Measurements from ENCODE around the gene TMEM119.
A peak's percentile ranks its signal among the peaks of the same experiment; 100 is the strongest.

The TMEM119 gene

GRCh38 chr12:108605000-108605689 lies 7.3 kb upstream of the TMEM119 start:
- Histone ChIP-seq H3K27ac (ENCODE audit: low read depth, low read length) (peak overlapping the region; percentile 59; the same call in 1 of the 2 replicates), H3K36me3 (ENCODE audit: insufficient read depth, low read length) (no peaks in the 10 kb centered on the region), H3K27me3 (ENCODE audit: insufficient read depth, low read length) (no peaks in the 10 kb centered on the region), H2AFZ (ENCODE audit: low read length, unreplicated experiment) (no peak overlapping the region), H3K79me2 (ENCODE audit: control insufficient read depth, insufficient read depth, low read length, unreplicated experiment) (no peaks in the 10 kb centered on the region), H3K4me3 (ENCODE audit: low read depth, low read length) (no peak overlapping the region), H3K4me1 (ENCODE audit: control insufficient read depth, insufficient read depth, low read length, unreplicated experiment) (peaks cover 16% of the 10 kb centered on the region)

DNA sequence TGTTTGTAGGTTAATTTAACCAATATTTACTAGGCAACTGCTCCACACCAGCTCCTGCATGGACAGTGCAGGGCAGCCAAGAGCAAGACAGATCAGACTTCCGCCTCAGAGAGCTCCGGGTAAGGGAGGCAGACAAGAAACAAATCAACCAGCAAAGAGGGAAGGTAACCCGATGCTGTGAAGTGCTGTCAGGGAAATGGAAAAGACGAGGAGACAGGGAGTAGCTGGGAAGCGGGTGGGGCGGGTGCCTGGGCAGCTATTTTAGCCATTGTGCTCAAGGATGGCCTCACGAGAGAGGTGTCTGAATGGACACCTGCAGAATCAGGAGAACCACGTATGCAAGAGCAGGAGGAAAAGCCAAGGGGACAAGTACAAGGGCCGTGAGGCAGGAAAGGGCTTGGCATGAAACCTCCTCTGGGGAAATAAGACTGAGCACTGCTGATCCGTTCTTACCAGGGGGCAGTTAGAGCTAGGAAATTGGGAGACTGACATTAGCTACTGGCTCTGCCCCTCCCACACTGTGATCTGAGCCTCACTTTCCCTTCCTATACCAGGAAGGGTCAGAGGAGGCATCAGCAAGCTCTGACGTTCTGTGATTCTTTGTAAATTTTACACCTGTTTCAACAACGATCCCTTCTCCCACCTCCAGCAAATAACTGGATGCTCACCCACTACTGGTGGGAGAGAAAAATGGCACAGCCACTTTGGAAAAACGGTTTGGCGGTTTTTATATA lies 6.5 kb upstream of the TMEM119 start:
- no peaks in the 10 kb centered on the region for H3K79me2 ChIP-seq (ENCODE audit: control insufficient read depth, insufficient read depth, low read length, unreplicated experiment)
- H3K36me3 ChIP-seq (ENCODE audit: insufficient read depth, low read length), result no peaks in the 10 kb centered on the region
- H3K4me3 ChIP-seq (ENCODE audit: low read depth, low read length), result no peak overlapping the region
- no peak overlapping the region for H3K27ac ChIP-seq (ENCODE audit: low read depth, low read length)
- no peak overlapping the region for H2AFZ ChIP-seq (ENCODE audit: low read length, unreplicated experiment)
- peaks cover 10% of the 10 kb centered on the region for H3K4me1 ChIP-seq (ENCODE audit: control insufficient read depth, insufficient read depth, low read length, unreplicated experiment)
- no peaks in the 10 kb centered on the region for H3K27me3 ChIP-seq (ENCODE audit: insufficient read depth, low read length)

DNA sequence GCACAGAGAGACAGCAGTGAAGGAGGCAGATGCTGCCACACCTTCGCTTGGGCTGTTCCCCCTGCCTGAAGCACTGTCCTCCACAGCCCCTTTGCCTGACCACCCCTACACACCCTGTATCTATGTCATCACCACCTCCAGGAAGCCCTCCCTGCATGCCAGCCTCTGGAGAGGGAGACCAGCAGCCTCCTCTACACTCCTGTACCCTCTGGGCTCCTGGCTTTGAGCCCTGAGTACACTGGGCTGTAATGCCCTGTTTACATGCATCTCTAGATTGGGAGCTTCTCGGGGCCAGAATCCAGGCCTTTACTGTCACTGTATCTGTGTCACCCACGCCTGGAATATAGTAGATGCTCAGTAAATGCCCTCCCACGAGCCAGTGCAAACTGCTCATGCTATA lies 5.9 kb upstream of the TMEM119 start:
- Histone ChIP-seq H3K4me3 (ENCODE audit: low read depth, low read length) (no peak overlapping the region), H3K79me2 (ENCODE audit: control insufficient read depth, insufficient read depth, low read length, unreplicated experiment) (no peaks in the 10 kb centered on the region), H3K27ac (ENCODE audit: low read depth, low read length) (no peak overlapping the region), H3K36me3 (ENCODE audit: insufficient read depth, low read length) (no peaks in the 10 kb centered on the region), H3K27me3 (ENCODE audit: insufficient read depth, low read length) (no peaks in the 10 kb centered on the region), H3K4me1 (ENCODE audit: control insufficient read depth, insufficient read depth, low read length, unreplicated experiment) (peaks cover 9% of the 10 kb centered on the region), H2AFZ (ENCODE audit: low read length, unreplicated experiment) (no peak overlapping the region)

DNA sequence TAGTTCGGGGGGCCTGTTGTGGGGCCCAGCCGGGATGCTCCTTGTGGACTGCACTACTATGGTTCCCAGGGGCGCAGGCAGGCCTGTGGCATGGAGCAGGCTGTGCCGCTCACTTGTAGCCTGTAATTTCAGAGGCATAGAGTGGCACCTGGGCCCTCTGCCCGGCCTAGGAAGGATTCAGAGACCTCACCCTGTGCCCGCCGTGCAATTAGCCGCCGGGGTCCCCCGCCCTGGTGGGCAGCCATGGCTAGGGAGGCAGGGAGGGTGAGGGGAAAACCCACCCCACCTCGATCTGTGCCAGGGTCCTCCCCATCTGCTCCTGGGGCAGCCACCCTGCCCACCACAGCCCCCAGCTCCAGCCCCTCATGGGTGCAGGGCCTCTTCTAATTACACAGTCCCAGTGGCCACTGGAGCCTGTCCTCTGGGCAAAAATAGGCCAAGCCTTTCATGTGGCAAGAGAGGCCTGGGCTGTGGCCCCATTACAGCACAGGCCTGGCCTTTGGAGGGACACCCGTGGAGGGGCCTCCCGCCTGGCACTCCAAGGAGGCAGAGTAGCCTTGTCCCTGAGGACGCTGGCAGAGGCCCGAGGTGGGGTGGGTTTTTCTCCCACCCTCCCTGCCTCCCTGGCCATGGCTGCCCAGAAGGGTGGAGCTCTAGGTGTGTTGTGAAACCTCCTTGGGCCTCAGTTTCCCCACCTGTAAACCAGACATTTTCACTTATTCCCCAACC lies 5.3 kb upstream of the TMEM119 start:
- no peaks in the 10 kb centered on the region for H3K36me3 ChIP-seq (ENCODE audit: insufficient read depth, low read length)
- H3K27ac ChIP-seq (ENCODE audit: low read depth, low read length), result no peak overlapping the region
- no peak overlapping the region for H3K4me3 ChIP-seq (ENCODE audit: low read depth, low read length)
- no peak overlapping the region for H2AFZ ChIP-seq (ENCODE audit: low read length, unreplicated experiment)
- no peaks in the 10 kb centered on the region for H3K27me3 ChIP-seq (ENCODE audit: insufficient read depth, low read length)
- H3K4me1 ChIP-seq (ENCODE audit: control insufficient read depth, insufficient read depth, low read length, unreplicated experiment), result peaks cover 9% of the 10 kb centered on the region
- H3K79me2 ChIP-seq (ENCODE audit: control insufficient read depth, insufficient read depth, low read length, unreplicated experiment), result no peaks in the 10 kb centered on the region

GRCh38 chr12:108602209-108602705 lies 4.4 kb upstream of the TMEM119 start:
- Histone ChIP-seq H3K79me2 (ENCODE audit: control insufficient read depth, insufficient read depth, low read length, unreplicated experiment) (no peaks in the 10 kb centered on the region), H3K4me3 (ENCODE audit: low read depth, low read length) (no peak overlapping the region), H3K36me3 (ENCODE audit: insufficient read depth, low read length) (no peaks in the 10 kb centered on the region), H3K27ac (ENCODE audit: low read depth, low read length) (no peak overlapping the region), H3K27me3 (ENCODE audit: insufficient read depth, low read length) (no peaks in the 10 kb centered on the region), H2AFZ (ENCODE audit: low read length, unreplicated experiment) (no peak overlapping the region), H3K4me1 (ENCODE audit: control insufficient read depth, insufficient read depth, low read length, unreplicated experiment) (peaks cover 9% of the 10 kb centered on the region)

DNA sequence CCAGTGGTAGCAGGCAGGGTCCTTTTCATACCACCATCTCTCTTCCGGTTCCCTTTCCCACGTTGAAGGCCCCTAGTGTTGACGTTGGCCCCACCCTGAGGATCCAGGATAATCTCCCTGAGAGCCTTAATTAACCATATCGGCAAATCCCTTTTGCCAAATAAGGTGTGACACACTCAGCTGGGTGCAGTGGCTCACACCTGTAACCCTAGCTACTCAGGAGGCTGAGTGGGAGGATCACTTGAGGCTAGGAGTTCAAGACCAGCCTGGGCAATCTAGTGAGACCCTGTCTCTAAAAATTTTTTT lies 2.8 kb upstream of the TMEM119 start:
- no peak overlapping the region for H3K4me3 ChIP-seq (ENCODE audit: low read depth, low read length)
- H3K36me3 ChIP-seq (ENCODE audit: insufficient read depth, low read length), result no peaks in the 10 kb centered on the region
- peaks cover 7% of the 10 kb centered on the region for H3K4me1 ChIP-seq (ENCODE audit: control insufficient read depth, insufficient read depth, low read length, unreplicated experiment)
- H3K27ac ChIP-seq (ENCODE audit: low read depth, low read length), result no peak overlapping the region
- no peaks in the 10 kb centered on the region for H3K27me3 ChIP-seq (ENCODE audit: insufficient read depth, low read length)
- no peaks in the 10 kb centered on the region for H3K79me2 ChIP-seq (ENCODE audit: control insufficient read depth, insufficient read depth, low read length, unreplicated experiment)
- H2AFZ ChIP-seq (ENCODE audit: low read length, unreplicated experiment), result no peak overlapping the region

- H3K4me3 ChIP-seq (ENCODE audit: low read depth, low read length), result no peak overlapping the region
- H3K27me3 ChIP-seq (ENCODE audit: insufficient read depth, low read length), result no peaks in the 10 kb centered on the region
- no peaks in the 10 kb centered on the region for H3K36me3 ChIP-seq (ENCODE audit: insufficient read depth, low read length)
- peaks cover 2% of the 10 kb centered on the region for H3K4me1 ChIP-seq (ENCODE audit: control insufficient read depth, insufficient read depth, low read length, unreplicated experiment)
- H3K79me2 ChIP-seq (ENCODE audit: control insufficient read depth, insufficient read depth, low read length, unreplicated experiment), result no peaks in the 10 kb centered on the region
- no peak overlapping the region for H2AFZ ChIP-seq (ENCODE audit: low read length, unreplicated experiment)
- no peak overlapping the region for H3K27ac ChIP-seq (ENCODE audit: low read depth, low read length)
Observed at GRCh38 chr12:108599948-108600701, 2.2 kb upstream of the TMEM119 start.

- Histone ChIP-seq H3K4me1 (ENCODE audit: control insufficient read depth, insufficient read depth, low read length, unreplicated experiment) (no peaks in the 10 kb centered on the region), H2AFZ (ENCODE audit: low read length, unreplicated experiment) (no peak overlapping the region), H3K27ac (ENCODE audit: low read depth, low read length) (no peak overlapping the region), H3K4me3 (ENCODE audit: low read depth, low read length) (no peak overlapping the region), H3K79me2 (ENCODE audit: control insufficient read depth, insufficient read depth, low read length, unreplicated experiment) (no peaks in the 10 kb centered on the region), H3K27me3 (ENCODE audit: insufficient read depth, low read length) (no peaks in the 10 kb centered on the region), H3K36me3 (ENCODE audit: insufficient read depth, low read length) (no peaks in the 10 kb centered on the region)
Observed at GRCh38 chr12:108599541-108599940, 1.7 kb upstream of the TMEM119 start.

GRCh38 chr12:108598553-108599250 lies 818 bp upstream of the TMEM119 start:
- H3K4me1 ChIP-seq (ENCODE audit: control insufficient read depth, insufficient read depth, low read length, unreplicated experiment), result no peaks in the 10 kb centered on the region
- no peak overlapping the region for H2AFZ ChIP-seq (ENCODE audit: low read length, unreplicated experiment)
- no peak overlapping the region for H3K27ac ChIP-seq (ENCODE audit: low read depth, low read length)
- no peaks in the 10 kb centered on the region for H3K79me2 ChIP-seq (ENCODE audit: control insufficient read depth, insufficient read depth, low read length, unreplicated experiment)
- no peaks in the 10 kb centered on the region for H3K36me3 ChIP-seq (ENCODE audit: insufficient read depth, low read length)
- H3K27me3 ChIP-seq (ENCODE audit: insufficient read depth, low read length), result no peaks in the 10 kb centered on the region
- H3K4me3 ChIP-seq (ENCODE audit: low read depth, low read length), result no peak overlapping the region
